Karpas-422 (cell line): ENCODE data around the gene OASL. TPM values are rescaled to one million over a fixed set of nuclear protein-coding genes. Genes with fewer than 3 reads are reported as not detected.
"Not testable (repeated sequence)": the region's sequence is repeated elsewhere in the genome, so short reads cannot be mapped to it uniquely, and the experiment has no call there.

Source experiments
- DNase-seq: peaks from one replicate; pipeline ENCODE4 v3.0.0-alpha.2; 2015
- H2AFZ ChIP-seq: fragments of 200-600 bp; sonication (generic); 2 replicates; pipeline ENCODE4 v1.6.1; 2014; ENCODE audit warnings: antibody characterized with exemption, low read length, mixed read lengths
- H3K27ac ChIP-seq: fragments of 200-600 bp; sonication (generic); 2 replicates; pipeline ENCODE4 v1.5.1; 2014; ENCODE audit warnings: mild to moderate bottlenecking, low read length, moderate library complexity
- H3K27me3 ChIP-seq: fragments of 200-600 bp; sonication (generic); 2 replicates; pipeline ENCODE4 v1.6.1; 2014; ENCODE audit warnings: low read length, mixed read lengths
- H3K36me3 ChIP-seq: fragments of 200-600 bp; sonication (generic); 2 replicates; pipeline ENCODE4 v1.6.1; 2014; ENCODE audit warnings: low read length, mixed read lengths; ENCODE audit not compliant: insufficient read depth
- H3K4me1 ChIP-seq: fragments of 200-600 bp; sonication (generic); 2 replicates; pipeline ENCODE4 v1.6.1; 2014; ENCODE audit warnings: mild to moderate bottlenecking, low read length, mixed read lengths
- H3K4me2 ChIP-seq: fragments of 200-600 bp; sonication (generic); 2 replicates; pipeline ENCODE4 v1.6.1; 2014; ENCODE audit warnings: low read length, low read depth, mild to moderate bottlenecking; ENCODE audit not compliant: poor library complexity, severe bottlenecking
- H3K4me3 ChIP-seq: fragments of 200-600 bp; sonication (generic); 2 replicates; pipeline ENCODE4 v1.5.1; 2014; ENCODE audit warnings: mild to moderate bottlenecking, antibody characterized with exemption, low read length, mixed read lengths
- H3K79me2 ChIP-seq: fragments of 200-600 bp; sonication (generic); 2 replicates; pipeline ENCODE4 v1.6.1; 2014; ENCODE audit warnings: mild to moderate bottlenecking, low read length, mixed read lengths
- H3K9ac ChIP-seq: fragments of 200-600 bp; sonication (generic); 2 replicates; pipeline ENCODE4 v1.6.0; 2014; ENCODE audit warnings: low read length
- H3K9me2 ChIP-seq: fragments of 200-600 bp; sonication (generic), shearing (Covaris generic); replicated peaks from 2 replicates; pipeline ENCODE4 v1.6.0; 2014; ENCODE audit warnings: mild to moderate bottlenecking, low read length, moderate library complexity; ENCODE audit not compliant: insufficient read depth
- H3K9me3 ChIP-seq: fragments of 300-700, 200-600 bp; sonication (generic); 2 replicates; pipeline ENCODE4 v1.6.1; 2014; ENCODE audit warnings: low read length, mixed read lengths
- H4K20me1 ChIP-seq: fragments of 200-600 bp; sonication (generic); 2 replicates; pipeline ENCODE4 v1.6.1; 2014; ENCODE audit warnings: mild to moderate bottlenecking, antibody characterized with exemption, low read length, low read depth; ENCODE audit not compliant: insufficient read depth
- total RNA-seq: library from RNA; depleted of rRNA; stranded (reverse); fragments of >200 nt; shearing (Covaris generic); gene quantifications from 2 replicates; pipeline ENCODE4 v1.2.3, GENCODE V29; 2014; ENCODE audit warnings: low replicate concordance

The OASL gene
- total RNA-seq, 1 experiment from 2014 or later: 1.4 TPM

- no peaks in the 10 kb centered on the region for H3K9me3 ChIP-seq
- no peak for DNase-seq
- no peaks in the 10 kb centered on the region for H4K20me1 ChIP-seq
- H3K79me2 ChIP-seq: no peaks in the 10 kb centered on the region
- H3K9me2 ChIP-seq: no peaks in the 10 kb centered on the region
- H2AFZ ChIP-seq: no peak overlapping the region
- no peak overlapping the region for H3K9ac ChIP-seq
- H3K36me3 ChIP-seq: no peaks in the 10 kb centered on the region
- no peak overlapping the region for H3K4me2 ChIP-seq
- H3K4me1 ChIP-seq: no peaks in the 10 kb centered on the region
- no peak overlapping the region for H3K27ac ChIP-seq
- H3K27me3 ChIP-seq: no peaks in the 10 kb centered on the region
- no peak overlapping the region for H3K4me3 ChIP-seq
These were observed 41.9 kb upstream of the OASL start for GRCh38 chr12:121080909-121081308.

GRCh38 chr12:121079736-121080272, 40.8 kb upstream of the OASL start:
- Histone ChIP-seq H3K9me2 (no peaks in the 10 kb centered on the region), H4K20me1 (no peaks in the 10 kb centered on the region)

GRCh38 chr12:121077440-121077839, 38.4 kb upstream of the OASL start:
- not testable (repeated sequence) for H3K4me2 ChIP-seq, H3K36me3 ChIP-seq, H3K4me3 ChIP-seq

More at GRCh38 chr12:121079736-121080272, 40.8 kb upstream of the OASL start:
- Histone ChIP-seq H3K4me1 (no peaks in the 10 kb centered on the region), H3K27ac (no peak overlapping the region), H3K9ac (no peak overlapping the region), H2AFZ (no peak overlapping the region), H3K27me3 (no peaks in the 10 kb centered on the region), H3K4me2 (no peak overlapping the region), H3K36me3 (no peaks in the 10 kb centered on the region), H3K4me3 (no peak overlapping the region), H3K9me3 (no peaks in the 10 kb centered on the region), H3K79me2 (no peaks in the 10 kb centered on the region)
- DNase-seq: no peak

GRCh38 chr12:121075911-121076310, 36.9 kb upstream of the OASL start:
- H3K9me3 ChIP-seq, H3K27ac ChIP-seq, H3K9me2 ChIP-seq, DNase-seq, H2AFZ ChIP-seq, H4K20me1 ChIP-seq, H3K4me1 ChIP-seq, H3K36me3 ChIP-seq, H3K9ac ChIP-seq, H3K79me2 ChIP-seq, H3K4me3 ChIP-seq, H3K4me2 ChIP-seq, H3K27me3 ChIP-seq: not testable (repeated sequence)

More at GRCh38 chr12:121077440-121077839, 38.4 kb upstream of the OASL start:
- H3K4me1 ChIP-seq, H2AFZ ChIP-seq, H3K79me2 ChIP-seq, H3K27me3 ChIP-seq, H3K27ac ChIP-seq, DNase-seq, H4K20me1 ChIP-seq, H3K9me3 ChIP-seq, H3K9ac ChIP-seq, H3K9me2 ChIP-seq: not testable (repeated sequence)

GRCh38 chr12:121072147-121072546, 33.1 kb upstream of the OASL start:
- no peaks in the 10 kb centered on the region for H3K79me2 ChIP-seq
- DNase-seq: no peak
- no peaks in the 10 kb centered on the region for H3K4me1 ChIP-seq
- H3K27me3 ChIP-seq: no peaks in the 10 kb centered on the region
- H2AFZ ChIP-seq: no peak overlapping the region
- no peaks in the 10 kb centered on the region for H3K36me3 ChIP-seq
- no peak overlapping the region for H3K27ac ChIP-seq
- H3K9me3 ChIP-seq: no peaks in the 10 kb centered on the region
- no peaks in the 10 kb centered on the region for H3K9me2 ChIP-seq
- no peaks in the 10 kb centered on the region for H4K20me1 ChIP-seq
- no peak overlapping the region for H3K9ac ChIP-seq
- H3K4me2 ChIP-seq: no peak overlapping the region
- no peak overlapping the region for H3K4me3 ChIP-seq

GRCh38 chr12:121069206-121069605, 30.2 kb upstream of the OASL start:
- Histone ChIP-seq H3K27ac (no peak overlapping the region), H3K9me2 (no peaks in the 10 kb centered on the region), H4K20me1 (no peaks in the 10 kb centered on the region), H3K9me3 (no peaks in the 10 kb centered on the region), H3K4me3 (no peak overlapping the region), H3K9ac (no peak overlapping the region), H3K79me2 (no peaks in the 10 kb centered on the region), H3K27me3 (no peaks in the 10 kb centered on the region), H3K4me1 (no peaks in the 10 kb centered on the region), H2AFZ (no peak overlapping the region), H3K36me3 (no peaks in the 10 kb centered on the region), H3K4me2 (no peak overlapping the region)
- DNase-seq: no peak

- Histone ChIP-seq H3K4me2 (no peak overlapping the region), H4K20me1 (no peaks in the 10 kb centered on the region)
- DNase-seq: no peak
These were observed 26.3 kb upstream of the OASL start for GRCh38 chr12:121065345-121065744.

GRCh38 chr12:121064586-121064985, 25.5 kb upstream of the OASL start:
- not testable (repeated sequence) for H4K20me1 ChIP-seq, H3K4me3 ChIP-seq, H2AFZ ChIP-seq, DNase-seq, H3K9ac ChIP-seq, H3K79me2 ChIP-seq, H3K27me3 ChIP-seq, H3K4me1 ChIP-seq, H3K9me2 ChIP-seq, H3K9me3 ChIP-seq, H3K27ac ChIP-seq, H3K36me3 ChIP-seq, H3K4me2 ChIP-seq

More at GRCh38 chr12:121065345-121065744, 26.3 kb upstream of the OASL start:
- no peak overlapping the region for H3K4me3 ChIP-seq
- no peak overlapping the region for H3K9ac ChIP-seq
- no peaks in the 10 kb centered on the region for H3K79me2 ChIP-seq
- H3K4me1 ChIP-seq: peaks cover 1% of the 10 kb centered on the region
- H2AFZ ChIP-seq: no peak overlapping the region
- H3K27ac ChIP-seq: no peak overlapping the region
- H3K36me3 ChIP-seq: no peaks in the 10 kb centered on the region
- no peaks in the 10 kb centered on the region for H3K27me3 ChIP-seq
- no peaks in the 10 kb centered on the region for H3K9me2 ChIP-seq
- no peaks in the 10 kb centered on the region for H3K9me3 ChIP-seq

GRCh38 chr12:121064116-121064515, 25.1 kb upstream of the OASL start:
- Histone ChIP-seq H3K4me2 (no peak overlapping the region), H3K4me3 (no peak overlapping the region), H3K9me3 (no peaks in the 10 kb centered on the region), H3K4me1 (peaks cover 8% of the 10 kb centered on the region), H4K20me1 (no peaks in the 10 kb centered on the region), H3K9ac (no peak overlapping the region), H3K79me2 (no peaks in the 10 kb centered on the region), H3K27ac (no peak overlapping the region), H3K36me3 (no peaks in the 10 kb centered on the region), H3K27me3 (no peaks in the 10 kb centered on the region), H2AFZ (no peak overlapping the region), H3K9me2 (no peaks in the 10 kb centered on the region)
- no peak for DNase-seq
